Neural cell (in vitro differentiated cells): Measurements from ENCODE around the gene FXN. TPM values are rescaled to one million over a fixed set of nuclear protein-coding genes. Genes with fewer than 3 reads are reported as not detected.
"Not testable (repeated sequence)": the region's sequence is repeated elsewhere in the genome, so short reads cannot be mapped to it uniquely, and the experiment has no call there.

Experiments used
- H2AFZ ChIP-seq: fragments of 200-600, 300-800 bp; sonication (generic), shearing (Covaris generic); 2 replicates; pipeline ENCODE4 v1.6.0; 2014; ENCODE audit warnings: low read depth, mild to moderate bottlenecking, antibody characterized with exemption, low read length, moderate library complexity
- H3F3A ChIP-seq: fragments of 200-600 bp; shearing (Covaris generic); 2 replicates; pipeline ENCODE4 v1.6.1; 2016; ENCODE audit warnings: mild to moderate bottlenecking, moderate library complexity, mixed read lengths, antibody characterized with exemption, low read length; ENCODE audit not compliant: insufficient read depth, poor library complexity, severe bottlenecking
- H3K27ac ChIP-seq: fragments of 200-600, 300-800 bp; sonication (generic), shearing (Covaris generic); 2 replicates; pipeline ENCODE4 v1.5.1; 2014; ENCODE audit warnings: mild to moderate bottlenecking, low read length, moderate library complexity
- H3K27me3 ChIP-seq: fragments of 300-800, 200-600 bp; sonication (generic), shearing (Covaris generic); 2 replicates; pipeline ENCODE4 v1.6.0; 2014; ENCODE audit warnings: mild to moderate bottlenecking, low read depth, low read length, moderate library complexity; ENCODE audit not compliant: insufficient read depth
- H3K36me3 ChIP-seq: fragments of 300-800, 200-600 bp; sonication (generic), shearing (Covaris generic); 2 replicates; pipeline ENCODE4 v1.5.1; 2014; ENCODE audit warnings: mild to moderate bottlenecking, antibody characterized with exemption, low read length, moderate library complexity; ENCODE audit not compliant: insufficient read depth
- H3K4me2 ChIP-seq: fragments of 300-800, 200-600 bp; sonication (generic), shearing (Covaris generic); 2 replicates; pipeline ENCODE4 v1.6.0; 2014; ENCODE audit warnings: mild to moderate bottlenecking, low read length
- H3K4me3 ChIP-seq: fragments of 300-800, 200-600 bp; sonication (generic), shearing (Covaris generic); 2 replicates; pipeline ENCODE4 v1.5.1; 2014; ENCODE audit warnings: mild to moderate bottlenecking, low read length, moderate library complexity
- H3K79me2 ChIP-seq: fragments of 200-600 bp; shearing (Covaris generic); replicated peaks from 2 replicates; pipeline ENCODE4 v1.6.0; 2014; ENCODE audit warnings: mild to moderate bottlenecking, low read length, moderate library complexity; ENCODE audit not compliant: insufficient read depth
- H3K9ac ChIP-seq: fragments of 300-800, 200-600 bp; sonication (generic), shearing (Covaris generic); 2 replicates; pipeline ENCODE4 v1.6.1; 2016; ENCODE audit warnings: mild to moderate bottlenecking, low read length, mixed read lengths
- H3K9me2 ChIP-seq: fragments of 200-600 bp; shearing (Covaris generic); 2 replicates; pipeline ENCODE4 v1.6.1; 2016; ENCODE audit warnings: mild to moderate bottlenecking, low read length, mixed read lengths; ENCODE audit not compliant: insufficient read depth
- H3K9me3 ChIP-seq: fragments of 200-600, 300-800 bp; sonication (generic), shearing (Covaris generic); 2 replicates; pipeline ENCODE4 v1.6.1; 2016; ENCODE audit warnings: mild to moderate bottlenecking, mixed run types, low read length, moderate library complexity, mixed read lengths
- H4K20me1 ChIP-seq: fragments of 200-600 bp; shearing (Covaris generic); 2 replicates; pipeline ENCODE4 v1.6.1; 2016; ENCODE audit warnings: mild to moderate bottlenecking, mixed run types; ENCODE audit not compliant: insufficient read depth
- CTCF ChIP-seq: fragments of 450-650 bp; IDR thresholded peaks from 2 replicates; pipeline ENCODE4 v1.5.1; 2014; ENCODE audit warnings: antibody characterized with exemption, mild to moderate bottlenecking, moderate library complexity; ENCODE audit not compliant: poor library complexity, severe bottlenecking
- EP300 ChIP-seq: fragments of 450-650 bp; conservative IDR thresholded peaks from 2 replicates; pipeline ENCODE4 v1.6.1; 2014; ENCODE audit warnings: antibody characterized with exemption, mild to moderate bottlenecking, moderate library complexity; ENCODE audit not compliant: poor library complexity, severe bottlenecking
- EZH2 ChIP-seq: fragments of 200-600, 300-800 bp; shearing (Covaris generic), sonication (generic); IDR thresholded peaks from 2 replicates; pipeline ENCODE4 v1.6.1; 2014; ENCODE audit warnings: antibody characterized with exemption, low read length, borderline replicate concordance, mild to moderate bottlenecking; ENCODE audit not compliant: insufficient read depth, poor library complexity, severe bottlenecking
- MXI1 ChIP-seq: fragments of 450-650 bp; conservative IDR thresholded peaks from 2 replicates; pipeline ENCODE4 v1.6.1; 2014; ENCODE audit warnings: antibody characterized with exemption, mild to moderate bottlenecking; ENCODE audit not compliant: poor library complexity, severe bottlenecking
- POLR2AphosphoS5 ChIP-seq: IDR thresholded peaks from 2 replicates; pipeline ENCODE4 v1.6.1; 2012
- RAD21 ChIP-seq: fragments of 450-650 bp; conservative IDR thresholded peaks from 2 replicates; pipeline ENCODE4 v1.6.1; 2014; ENCODE audit warnings: antibody characterized with exemption, mild to moderate bottlenecking, moderate library complexity
- SMC3 ChIP-seq: fragments of 450-650 bp; conservative IDR thresholded peaks from 2 replicates; pipeline ENCODE4 v1.6.1; 2014; ENCODE audit warnings: antibody characterized with exemption, mild to moderate bottlenecking, moderate library complexity; ENCODE audit not compliant: poor library complexity
- TAF1 ChIP-seq: IDR thresholded peaks from 2 replicates; pipeline ENCODE4 v1.6.1; 2012; ENCODE audit warnings: low read depth
- polyA plus RNA-seq: library from polyadenylated mRNA; depleted of rRNA; stranded (reverse); fragments of >200 nt; gene quantifications from 2 replicates; pipeline ENCODE4 v1.2.3, GENCODE V29; 2014
- TF ChIP-seq, protein P1 (sequence below): IDR thresholded peaks from 2 replicates; pipeline ENCODE4 v1.6.1; 2012; ENCODE audit warnings: borderline replicate concordance

FXN gene
- polyA plus RNA-seq, 1 donor from 2014 or later: 3.5 TPM

DNA sequence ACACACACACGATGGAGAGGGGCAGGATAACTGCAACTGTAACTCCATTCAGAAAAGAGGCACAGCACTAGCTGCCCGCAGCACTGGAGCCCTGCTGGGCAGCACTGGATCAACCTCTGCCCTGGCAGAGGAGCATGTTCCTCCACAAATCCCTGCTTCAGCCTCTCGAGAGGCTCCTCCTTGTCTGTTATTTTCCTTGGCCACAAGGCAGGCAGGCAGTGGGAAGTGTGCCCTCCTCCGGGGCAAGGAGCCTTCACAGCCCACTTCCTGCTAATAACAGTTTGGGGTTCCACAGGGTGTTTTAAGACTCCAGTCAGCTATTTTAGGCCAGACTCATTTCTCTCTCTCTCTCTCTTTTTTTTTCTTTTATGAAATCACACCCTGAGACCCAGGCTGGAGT is 11.8 kb downstream of the FXN start:
- Histone ChIP-seq H3K79me2 (no peaks in the 10 kb centered on the region), H3K9me3 (no peaks in the 10 kb centered on the region), H3F3A (no peaks in the 10 kb centered on the region), H3K27ac (no peak overlapping the region), H3K4me2 (no peak overlapping the region), H2AFZ (no peak overlapping the region), H3K9me2 (no peaks in the 10 kb centered on the region), H3K9ac (no peak overlapping the region), H3K36me3 (no peaks in the 10 kb centered on the region), H4K20me1 (no peaks in the 10 kb centered on the region), H3K27me3 (no peaks in the 10 kb centered on the region), H3K4me3 (no peak overlapping the region)
- no peak for TF ChIP-seq MXI1
- TF ChIP-seq EP300: no peak
- no peak for TF ChIP-seq RAD21
- TF ChIP-seq, protein P1, sequence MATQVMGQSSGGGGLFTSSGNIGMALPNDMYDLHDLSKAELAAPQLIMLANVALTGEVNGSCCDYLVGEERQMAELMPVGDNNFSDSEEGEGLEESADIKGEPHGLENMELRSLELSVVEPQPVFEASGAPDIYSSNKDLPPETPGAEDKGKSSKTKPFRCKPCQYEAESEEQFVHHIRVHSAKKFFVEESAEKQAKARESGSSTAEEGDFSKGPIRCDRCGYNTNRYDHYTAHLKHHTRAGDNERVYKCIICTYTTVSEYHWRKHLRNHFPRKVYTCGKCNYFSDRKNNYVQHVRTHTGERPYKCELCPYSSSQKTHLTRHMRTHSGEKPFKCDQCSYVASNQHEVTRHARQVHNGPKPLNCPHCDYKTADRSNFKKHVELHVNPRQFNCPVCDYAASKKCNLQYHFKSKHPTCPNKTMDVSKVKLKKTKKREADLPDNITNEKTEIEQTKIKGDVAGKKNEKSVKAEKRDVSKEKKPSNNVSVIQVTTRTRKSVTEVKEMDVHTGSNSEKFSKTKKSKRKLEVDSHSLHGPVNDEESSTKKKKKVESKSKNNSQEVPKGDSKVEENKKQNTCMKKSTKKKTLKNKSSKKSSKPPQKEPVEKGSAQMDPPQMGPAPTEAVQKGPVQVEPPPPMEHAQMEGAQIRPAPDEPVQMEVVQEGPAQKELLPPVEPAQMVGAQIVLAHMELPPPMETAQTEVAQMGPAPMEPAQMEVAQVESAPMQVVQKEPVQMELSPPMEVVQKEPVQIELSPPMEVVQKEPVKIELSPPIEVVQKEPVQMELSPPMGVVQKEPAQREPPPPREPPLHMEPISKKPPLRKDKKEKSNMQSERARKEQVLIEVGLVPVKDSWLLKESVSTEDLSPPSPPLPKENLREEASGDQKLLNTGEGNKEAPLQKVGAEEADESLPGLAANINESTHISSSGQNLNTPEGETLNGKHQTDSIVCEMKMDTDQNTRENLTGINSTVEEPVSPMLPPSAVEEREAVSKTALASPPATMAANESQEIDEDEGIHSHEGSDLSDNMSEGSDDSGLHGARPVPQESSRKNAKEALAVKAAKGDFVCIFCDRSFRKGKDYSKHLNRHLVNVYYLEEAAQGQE: no peak
- no peak for TF ChIP-seq CTCF
- no peak for TF ChIP-seq SMC3
- TF ChIP-seq EZH2: no peak
- no peak for TF ChIP-seq POLR2AphosphoS5
- no peak for TF ChIP-seq TAF1

DNA sequence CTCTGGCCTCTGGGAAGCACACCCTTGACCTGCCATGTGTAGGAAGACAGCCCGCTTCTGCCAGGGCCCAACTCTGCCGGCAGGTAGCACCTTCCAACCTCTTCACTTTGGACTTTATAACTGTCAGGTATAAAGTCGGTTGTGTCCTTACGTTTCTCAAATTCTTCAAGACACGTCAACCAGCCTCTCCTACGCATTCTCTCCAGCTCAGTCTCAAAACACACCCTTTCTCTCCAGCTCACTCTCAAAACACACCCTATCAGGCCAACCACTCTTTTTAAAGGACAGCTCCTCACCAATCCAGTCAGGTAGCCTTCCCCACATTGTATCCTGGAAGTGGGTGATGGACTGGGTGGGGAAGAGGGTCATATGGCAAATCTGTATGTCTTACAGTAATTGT is 13.5 kb downstream of the FXN start:
- Histone ChIP-seq H4K20me1 (no peaks in the 10 kb centered on the region), H3K9me2 (no peaks in the 10 kb centered on the region), H3K79me2 (no peaks in the 10 kb centered on the region), H2AFZ (no peak overlapping the region), H3K9me3 (no peaks in the 10 kb centered on the region), H3K9ac (no peak overlapping the region), H3K4me3 (no peak overlapping the region), H3K27me3 (no peaks in the 10 kb centered on the region), H3F3A (no peaks in the 10 kb centered on the region), H3K36me3 (no peaks in the 10 kb centered on the region), H3K4me2 (no peak overlapping the region), H3K27ac (no peak overlapping the region)
- TF ChIP-seq POLR2AphosphoS5 (no peak), MXI1 (no peak), EZH2 (no peak), RAD21 (no peak), CTCF (no peak), TAF1 (no peak), SMC3 (no peak), EP300 (no peak)
- TF ChIP-seq, protein P1: no peak

DNA sequence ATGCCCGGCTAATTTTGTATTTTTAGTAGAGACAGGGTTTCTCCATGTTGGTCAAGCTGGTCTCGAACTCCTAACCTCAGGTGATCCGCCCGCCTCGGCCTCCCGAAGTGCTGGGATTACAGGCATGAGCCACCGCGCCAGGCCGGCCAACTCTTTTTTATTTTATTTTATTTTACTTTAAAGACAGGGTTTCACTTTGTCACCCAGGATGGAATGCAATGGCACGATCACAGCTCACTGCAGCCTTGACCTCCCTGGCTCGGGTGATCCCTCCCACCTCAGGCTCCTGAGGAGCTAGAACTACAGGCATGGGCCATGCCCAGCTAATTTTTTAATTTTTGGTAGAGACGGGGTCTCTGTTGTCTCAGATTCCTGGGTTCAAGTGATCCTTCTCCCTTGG is 15.4 kb downstream of the FXN start:
- not testable (repeated sequence) for H4K20me1 ChIP-seq, H3K36me3 ChIP-seq, H3K4me2 ChIP-seq, H3K79me2 ChIP-seq, H2AFZ ChIP-seq, H3K9me2 ChIP-seq, H3K9me3 ChIP-seq, H3K4me3 ChIP-seq, H3K9ac ChIP-seq, H3K27me3 ChIP-seq, H3K27ac ChIP-seq, H3F3A ChIP-seq
